ENCODE measurements around the gene NGEF.
"Not testable (repeated sequence)": the region's sequence is repeated elsewhere in the genome, so short reads cannot be mapped to it uniquely, and the experiment has no call there.

NGEF gene

GRCh38 chr2:233019610-233020009 is 6.6 kb upstream of the NGEF start:
- DNase-seq = not testable (repeated sequence)

GRCh38 chr2:233017947-233018346 is 4.9 kb upstream of the NGEF start:
- no peak for DNase-seq

DNA sequence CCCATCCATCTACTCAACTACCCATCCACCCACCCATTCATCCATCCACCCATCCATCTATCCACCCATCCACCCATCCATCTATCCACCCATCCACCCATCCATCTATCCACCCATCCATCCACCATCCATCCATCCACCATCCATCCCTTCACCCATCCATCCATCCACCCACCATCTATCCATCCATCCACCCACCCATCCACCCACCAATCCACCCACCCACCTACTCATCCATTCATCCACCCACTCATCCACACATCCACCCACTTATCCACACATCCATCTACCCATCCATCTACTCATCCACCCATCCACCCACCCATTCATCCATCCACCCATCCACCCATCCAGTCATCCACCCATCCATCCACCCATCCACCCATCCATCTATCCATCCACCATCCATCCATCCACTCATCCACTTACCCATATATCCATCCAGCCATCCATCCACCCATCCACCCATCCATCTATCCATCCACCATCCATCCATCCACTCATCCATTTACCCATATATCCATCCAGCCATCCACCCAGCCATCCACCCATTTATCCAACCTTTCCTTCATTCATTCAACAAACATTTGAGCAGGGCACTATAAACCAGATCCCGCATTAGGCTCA is 2.1 kb upstream of the NGEF start:
- no peak for DNase-seq

- no peak for DNase-seq
Observed at GRCh38 chr2:233013650-233014049, 594 bp upstream of the NGEF start.

GRCh38 chr2:233012301-233012971 is 620 bp downstream of the NGEF start:
- no peak for DNase-seq

DNA sequence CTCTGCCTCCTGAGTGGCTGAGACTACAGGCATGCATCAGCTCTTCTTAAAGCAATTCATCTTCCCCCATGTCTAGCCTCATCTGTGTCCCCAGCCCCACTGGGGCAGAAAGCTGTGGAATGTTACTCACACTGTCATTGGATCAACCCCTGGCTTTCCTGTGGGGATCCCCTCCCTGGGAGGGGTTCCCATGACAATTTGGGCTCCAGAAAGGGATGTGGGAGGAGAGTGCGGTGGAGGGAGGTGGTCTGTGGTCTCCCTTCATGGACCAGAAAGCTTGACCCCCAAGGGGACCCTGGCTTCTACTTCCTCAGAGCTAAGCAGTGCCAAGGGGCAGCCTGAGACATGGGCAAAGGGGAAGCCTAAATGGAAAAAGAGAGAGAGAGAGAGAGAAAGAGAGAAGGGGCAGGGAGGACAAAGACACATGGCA is 1.3 kb downstream of the NGEF start:
- DNase-seq = no peak

DNA sequence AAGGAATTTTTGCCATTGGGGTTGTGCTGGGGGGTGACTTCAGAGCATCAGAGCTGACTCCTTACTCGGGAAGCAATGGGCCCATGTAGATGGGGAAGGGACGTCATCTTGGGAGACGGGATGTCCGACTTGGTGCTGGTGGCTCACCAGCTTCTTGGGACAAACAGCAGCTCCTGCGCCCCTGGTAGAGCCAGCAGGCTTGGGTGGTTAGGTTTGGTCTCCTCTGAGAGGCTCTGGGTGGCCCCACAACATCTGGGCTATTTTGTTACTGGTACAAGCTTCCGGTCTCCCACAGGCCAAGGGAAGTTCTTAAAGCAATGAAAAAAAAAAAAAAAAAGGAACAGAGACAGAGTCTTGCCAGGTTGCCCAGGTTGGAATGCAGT is 1.8 kb downstream of the NGEF start:
- no peak for DNase-seq

GRCh38 chr2:233010569-233011267 is 2.3 kb downstream of the NGEF start:
- DNase-seq = no peak

GRCh38 chr2:233009661-233010060 is 3.4 kb downstream of the NGEF start:
- DNase-seq = no peak

- no peak for DNase-seq
Observed at GRCh38 chr2:233007739-233008138, 5.3 kb downstream of the NGEF start.

GRCh38 chr2:233007270-233007669 is 5.8 kb downstream of the NGEF start:
- no peak for DNase-seq

DNA sequence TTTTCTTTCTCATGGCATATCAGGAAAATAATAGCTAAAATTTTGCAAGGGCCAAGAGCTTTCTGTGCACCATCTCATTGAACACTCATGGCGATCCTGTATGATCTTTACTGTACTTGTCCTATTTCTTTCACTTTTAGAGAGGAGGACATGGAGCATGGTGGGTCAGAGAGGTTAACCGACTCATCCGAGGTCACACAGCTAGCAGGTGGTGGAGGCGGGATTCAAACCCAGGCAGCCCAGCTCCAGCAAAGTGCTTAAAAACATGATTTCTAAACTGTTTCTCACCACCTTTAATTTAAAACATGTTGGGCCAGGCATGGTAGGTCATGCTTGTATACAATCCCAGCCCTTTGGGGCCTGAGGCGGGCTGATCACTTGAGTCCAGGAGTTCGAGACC is 6.4 kb downstream of the NGEF start:
- DNase-seq = no peak

DNA sequence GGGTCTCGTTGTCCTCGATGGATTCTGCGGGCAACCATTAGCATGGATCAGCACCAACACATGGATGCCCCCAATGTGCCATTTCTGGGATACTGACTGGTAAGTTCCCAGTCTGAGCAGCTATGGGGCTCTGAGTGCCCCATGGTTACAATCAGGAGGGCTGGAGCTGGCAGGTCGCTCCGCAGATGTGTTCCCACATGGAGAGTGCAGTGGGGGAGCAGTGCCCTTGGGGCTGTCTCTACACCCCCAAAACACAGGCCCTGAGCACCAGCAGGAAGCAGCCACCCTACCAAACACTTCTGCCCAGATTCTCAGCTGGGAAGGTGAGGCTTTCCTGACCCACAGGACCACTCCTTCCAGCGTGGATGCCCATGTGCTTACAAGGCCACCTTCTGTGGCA is 8.0 kb downstream of the NGEF start:
- DNase-seq = no peak

GRCh38 chr2:233003658-233004555 is 9.1 kb downstream of the NGEF start:
- DNase-seq = no peak

GRCh38 chr2:233002829-233003657 is 10.0 kb downstream of the NGEF start:
- DNase-seq = no peak

- DNase-seq = no peak
Observed at GRCh38 chr2:233000886-233001750, 11.9 kb downstream of the NGEF start.

DNA sequence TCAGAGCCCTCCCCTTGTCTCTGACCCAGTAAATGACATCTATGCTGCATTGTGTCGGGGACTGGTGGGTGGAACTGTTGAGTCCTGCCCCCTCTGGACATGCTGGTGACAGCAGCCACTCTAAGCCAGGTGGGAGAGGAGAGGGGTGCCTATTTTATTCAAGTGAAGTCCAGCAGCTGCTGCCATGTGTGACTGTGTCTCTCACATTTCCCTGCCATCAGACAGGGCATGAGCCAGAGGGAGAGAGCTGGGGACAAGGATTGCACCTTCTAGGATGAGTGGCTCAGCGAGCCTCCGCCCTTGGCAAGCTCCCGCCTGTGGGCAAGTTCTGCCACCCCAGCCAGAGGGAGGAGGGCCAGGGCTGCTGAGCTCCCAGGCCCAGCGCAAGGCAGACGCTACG is 13.7 kb downstream of the NGEF start:
- DNase-seq = no peak

GRCh38 chr2:232998666-232998985 is 14.4 kb downstream of the NGEF start:
- no peak for DNase-seq

GRCh38 chr2:232997749-232998665 is 15.0 kb downstream of the NGEF start:
- no peak for DNase-seq

GRCh38 chr2:232994446-232994845 is 18.6 kb downstream of the NGEF start:
- no peak for DNase-seq
